Trophoblast cell (in vitro differentiated cells and primary cell): ENCODE measurements around the gene CS.
A peak's percentile ranks its signal among the peaks of the same experiment; 100 is the strongest.

ENCODE experiments used
- DNase-seq, 2 donors: peaks; one replicate each; pipeline ENCODE4 v3.0.0-alpha.2; 2016
- H2AFZ ChIP-seq: 2 replicates; pipeline ENCODE4 v1.6.1; 2013; ENCODE audit warnings: low read length, moderate library complexity, mild to moderate bottlenecking; ENCODE audit not compliant: insufficient read depth, poor library complexity
- H2AK5ac ChIP-seq: 2 replicates; pipeline ENCODE4 v1.6.1; 2013; ENCODE audit warnings: mild to moderate bottlenecking, low read length
- H2BK120ac ChIP-seq: 2 replicates; pipeline ENCODE4 v1.6.1; 2013; ENCODE audit warnings: low read length, mild to moderate bottlenecking, moderate library complexity; ENCODE audit not compliant: insufficient read depth, poor library complexity
- H2BK12ac ChIP-seq: 2 replicates; pipeline ENCODE4 v1.6.1; 2013; ENCODE audit warnings: mild to moderate bottlenecking, low read length, moderate library complexity
- H2BK5ac ChIP-seq: 2 replicates; pipeline ENCODE4 v1.6.1; 2013; ENCODE audit warnings: low read length, low read depth, moderate library complexity, mild to moderate bottlenecking; ENCODE audit not compliant: poor library complexity
- H3K14ac ChIP-seq: 2 replicates; pipeline ENCODE4 v1.6.1; 2013; ENCODE audit warnings: mild to moderate bottlenecking, low read length
- H3K18ac ChIP-seq: 2 replicates; pipeline ENCODE4 v1.6.1; 2013; ENCODE audit warnings: mild to moderate bottlenecking, low read length
- H3K23ac ChIP-seq: 2 replicates; pipeline ENCODE4 v1.6.1; 2013; ENCODE audit warnings: low read length
- H3K27ac ChIP-seq: 2 replicates; pipeline ENCODE4 v1.5.1; 2013; ENCODE audit warnings: low read depth, mild to moderate bottlenecking, inconsistent platforms, low read length, moderate library complexity
- H3K27me3 ChIP-seq: 2 replicates; pipeline ENCODE4 v1.6.1; 2013; ENCODE audit warnings: inconsistent platforms, mild to moderate bottlenecking, low read length, moderate library complexity; ENCODE audit not compliant: insufficient read depth
- H3K36me3 ChIP-seq, 2 experiments: 1 replicate in 1 of 2; 2 replicates in 1 of 2; pipeline ENCODE4 v1.6.1; 2013; ENCODE audit warnings: low read length in 2 of 2, mild to moderate bottlenecking in 2 of 2, moderate library complexity in 1 of 2; ENCODE audit not compliant: insufficient read depth in 2 of 2, control insufficient read depth in 1 of 2
- H3K4ac ChIP-seq: 2 replicates; pipeline ENCODE4 v1.6.1; 2013; ENCODE audit warnings: low read depth, mild to moderate bottlenecking, low read length, moderate library complexity
- H3K4me1 ChIP-seq, 2 experiments: 1 replicate in 1 of 2; 2 replicates in 1 of 2; pipeline ENCODE4 v1.6.1; 2013; ENCODE audit warnings: low read length in 2 of 2, mild to moderate bottlenecking in 2 of 2, moderate library complexity in 1 of 2; ENCODE audit not compliant: insufficient read depth in 2 of 2, control insufficient read depth in 1 of 2
- H3K4me2 ChIP-seq: 2 replicates; pipeline ENCODE4 v1.6.1; 2013; ENCODE audit warnings: inconsistent platforms, mild to moderate bottlenecking, low read length, moderate library complexity
- H3K4me3 ChIP-seq: 2 replicates; pipeline ENCODE4 v1.5.1; 2013; ENCODE audit warnings: mild to moderate bottlenecking, low read depth, low read length, inconsistent platforms
- H3K79me1 ChIP-seq: one replicate; pipeline ENCODE4 v1.6.1; 2013; ENCODE audit warnings: low read length
- H3K79me2 ChIP-seq: 2 replicates; pipeline ENCODE4 v1.6.1; 2013; ENCODE audit warnings: low read length, mild to moderate bottlenecking; ENCODE audit not compliant: control insufficient read depth, insufficient read depth, poor library complexity
- H3K9ac ChIP-seq: 2 replicates; pipeline ENCODE4 v1.6.1; 2013; ENCODE audit warnings: mild to moderate bottlenecking, low read length
- H3K9me3 ChIP-seq: 2 replicates; pipeline ENCODE4 v1.6.1; 2013; ENCODE audit warnings: low read depth, mild to moderate bottlenecking, control low read depth, inconsistent platforms, low read length; ENCODE audit not compliant: insufficient read depth
- H4K12ac ChIP-seq: 2 replicates; pipeline ENCODE4 v1.6.1; 2013; ENCODE audit warnings: low read depth, mild to moderate bottlenecking, low read length, moderate library complexity
- H4K8ac ChIP-seq: 2 replicates; pipeline ENCODE4 v1.6.1; 2013; ENCODE audit warnings: low read depth, mild to moderate bottlenecking, low read length, moderate library complexity
- H4K91ac ChIP-seq: one replicate; pipeline ENCODE4 v1.6.1; 2013; ENCODE audit warnings: low read depth, mild to moderate bottlenecking, low read length, moderate library complexity
- WGBS: extraction: QIAGEN DNeasy Blood & Tissue Kit; methylation state at CpG from one replicate; pipeline ENCODE4 v1.1.7; 2013; ENCODE audit warnings: missing lambda C conversion rate; ENCODE audit not compliant: insufficient read length, insufficient coverage; ENCODE audit errors: extremely low coverage; 5-methylcytosine and 5-hydroxymethylcytosine counted together

Gene CS

GRCh38 chr12:56236091-56236490, 64.0 kb downstream of the CS start:
- Histone ChIP-seq H3K27me3 (no peaks in the 10 kb centered on the region), H4K12ac (no peak overlapping the region), H3K9ac (no peak overlapping the region), H3K79me2 (no peaks in the 10 kb centered on the region), H2AFZ (no peak overlapping the region), H4K8ac (no peak overlapping the region), H3K4me2 (no peak overlapping the region), H3K23ac (no peak overlapping the region), H3K79me1 (no peaks in the 10 kb centered on the region), H2AK5ac (no peak overlapping the region), H3K9me3 (no peaks in the 10 kb centered on the region), H2BK5ac (no peak overlapping the region), H3K27ac (no peak overlapping the region), H3K4me3 (no peak overlapping the region), H2BK120ac (no peak overlapping the region), H3K4ac (no peak overlapping the region), H3K4me1 (no peaks in the 10 kb centered on the region), H4K91ac (no peak overlapping the region), H3K18ac (no peak overlapping the region), H2BK12ac (no peak overlapping the region), H3K14ac (no peak overlapping the region), H3K36me3 (peaks cover 41 to 42% of the 10 kb centered on the region in 2 experiments)
- DNase-seq = no peak
- no CpG with 5 or more reads among the region's 6 CpGs for WGBS

DNA sequence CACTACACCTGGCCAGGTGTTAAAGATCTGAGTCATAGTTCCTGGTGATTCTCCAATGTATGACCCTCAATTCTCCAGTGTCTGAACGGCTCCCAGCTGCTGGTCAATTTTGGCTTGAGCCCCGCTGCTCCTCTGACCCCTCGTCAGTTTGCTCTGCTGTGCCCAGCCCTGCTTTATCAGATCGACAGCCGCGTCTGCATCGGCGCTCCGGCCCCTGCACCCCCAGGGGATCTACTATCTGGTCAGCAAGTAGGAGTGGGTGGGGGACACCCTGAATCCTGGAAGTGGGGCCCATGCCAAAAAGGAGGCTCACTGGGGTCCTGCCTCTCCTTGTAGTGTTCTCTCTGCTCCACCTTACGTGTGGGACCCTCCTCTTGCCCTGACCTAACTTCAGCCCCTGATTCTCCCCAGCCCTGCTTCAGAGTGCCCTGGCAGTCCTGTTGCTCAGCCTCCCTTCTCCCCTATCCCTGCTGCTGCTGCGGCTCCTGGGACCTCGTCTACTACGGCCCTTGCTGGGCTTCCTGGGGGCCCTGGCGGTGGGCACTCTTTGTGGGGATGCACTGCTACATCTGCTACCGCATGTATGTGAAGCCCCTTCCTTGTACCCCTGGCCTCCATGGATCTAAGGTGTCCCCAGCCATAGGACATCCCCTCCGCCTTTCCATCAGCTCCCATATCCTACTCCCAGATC, 65.2 kb downstream of the CS start:
- no peak overlapping the region for H4K12ac ChIP-seq
- no CpG with 5 or more reads among the region's 16 CpGs for WGBS
- H3K27ac ChIP-seq = no peak overlapping the region
- peaks cover 32% of the 10 kb centered on the region in 2 experiments for H3K36me3 ChIP-seq
- H3K18ac ChIP-seq = no peak overlapping the region
- H3K79me2 ChIP-seq = no peaks in the 10 kb centered on the region
- no peak overlapping the region for H3K14ac ChIP-seq
- no peaks in the 10 kb centered on the region for H3K9me3 ChIP-seq
- H4K91ac ChIP-seq = no peak overlapping the region
- H3K4ac ChIP-seq = no peak overlapping the region
- H2BK120ac ChIP-seq = no peak overlapping the region
- no peak overlapping the region for H2AFZ ChIP-seq
- H3K4me3 ChIP-seq = no peak overlapping the region
- peak; percentile 3 to 8 for DNase-seq
- H3K4me2 ChIP-seq = no peak overlapping the region
- H3K23ac ChIP-seq = no peak overlapping the region
- no peak overlapping the region for H2BK12ac ChIP-seq
- H2BK5ac ChIP-seq = no peak overlapping the region
- H4K8ac ChIP-seq = no peak overlapping the region
- no peaks in the 10 kb centered on the region for H3K4me1 ChIP-seq
- H3K79me1 ChIP-seq = no peaks in the 10 kb centered on the region
- H2AK5ac ChIP-seq = no peak overlapping the region
- no peaks in the 10 kb centered on the region for H3K27me3 ChIP-seq
- no peak overlapping the region for H3K9ac ChIP-seq

GRCh38 chr12:56231184-56231582, 68.9 kb downstream of the CS start:
- Histone ChIP-seq H3K27me3 (no peaks in the 10 kb centered on the region), H2BK5ac (no peak overlapping the region), H3K4me1 (no peaks in the 10 kb centered on the region), H3K79me2 (no peaks in the 10 kb centered on the region), H3K9me3 (no peaks in the 10 kb centered on the region), H2AFZ (no peak overlapping the region), H3K4me3 (no peak overlapping the region), H4K12ac (no peak overlapping the region), H2AK5ac (no peak overlapping the region), H3K14ac (no peak overlapping the region), H3K4ac (no peak overlapping the region), H3K27ac (no peak overlapping the region), H3K9ac (no peak overlapping the region), H3K79me1 (no peaks in the 10 kb centered on the region), H4K8ac (no peak overlapping the region), H2BK120ac (no peak overlapping the region), H3K18ac (no peak overlapping the region), H3K4me2 (no peak overlapping the region), H4K91ac (no peak overlapping the region), H2BK12ac (no peak overlapping the region), H3K36me3 (peaks cover 3% of the 10 kb centered on the region in 2 experiments), H3K23ac (no peak overlapping the region)
- DNase-seq = no peak
- WGBS = no CpG with 5 or more reads among the region's 11 CpGs

GRCh38 chr12:56230432-56231183, 69.5 kb downstream of the CS start:
- Histone ChIP-seq H3K27me3 (no peaks in the 10 kb centered on the region), H2AK5ac (no peak overlapping the region), H3K4ac (no peak overlapping the region), H4K8ac (no peak overlapping the region), H2BK12ac (no peak overlapping the region), H3K4me1 (no peaks in the 10 kb centered on the region), H3K27ac (no peak overlapping the region), H3K9me3 (no peaks in the 10 kb centered on the region), H3K18ac (no peak overlapping the region), H3K4me3 (no peak overlapping the region), H4K12ac (no peak overlapping the region), H3K4me2 (no peak overlapping the region), H2BK5ac (no peak overlapping the region), H3K79me1 (no peaks in the 10 kb centered on the region), H3K36me3 (peaks cover 0 to 2% of the 10 kb centered on the region in 2 experiments), H2BK120ac (no peak overlapping the region), H4K91ac (no peak overlapping the region), H2AFZ (no peak overlapping the region), H3K14ac (no peak overlapping the region), H3K79me2 (no peaks in the 10 kb centered on the region), H3K23ac (no peak overlapping the region), H3K9ac (no peak overlapping the region)
- DNase-seq = no peak
- WGBS = no CpG with 5 or more reads among the region's 8 CpGs
